GM12864 (cell line): ENCODE measurements around the gene ECSCR.
"Not testable (repeated sequence)": the region's sequence is repeated elsewhere in the genome, so short reads cannot be mapped to it uniquely, and the experiment has no call there.

Source experiments
- DNase-seq: peaks from one replicate; pipeline ENCODE4 v3.0.0-alpha.2; 2011; ENCODE audit warnings: low read depth
- H3K4me3 ChIP-seq: 2 replicates; pipeline ENCODE4 v1.5.1; 2011; ENCODE audit warnings: mild to moderate bottlenecking, low read depth, low read length, control low read depth
- TF ChIP-seq, protein P1 (sequence below): IDR thresholded peaks from 2 replicates; pipeline ENCODE4 v1.5.1; 2011; ENCODE audit warnings: low read depth, mild to moderate bottlenecking, moderate library complexity, low read length, control low read depth, inconsistent platforms; ENCODE audit errors: missing control alignments

The ECSCR gene, protein sequence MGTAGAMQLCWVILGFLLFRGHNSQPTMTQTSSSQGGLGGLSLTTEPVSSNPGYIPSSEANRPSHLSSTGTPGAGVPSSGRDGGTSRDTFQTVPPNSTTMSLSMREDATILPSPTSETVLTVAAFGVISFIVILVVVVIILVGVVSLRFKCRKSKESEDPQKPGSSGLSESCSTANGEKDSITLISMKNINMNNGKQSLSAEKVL

DNA sequence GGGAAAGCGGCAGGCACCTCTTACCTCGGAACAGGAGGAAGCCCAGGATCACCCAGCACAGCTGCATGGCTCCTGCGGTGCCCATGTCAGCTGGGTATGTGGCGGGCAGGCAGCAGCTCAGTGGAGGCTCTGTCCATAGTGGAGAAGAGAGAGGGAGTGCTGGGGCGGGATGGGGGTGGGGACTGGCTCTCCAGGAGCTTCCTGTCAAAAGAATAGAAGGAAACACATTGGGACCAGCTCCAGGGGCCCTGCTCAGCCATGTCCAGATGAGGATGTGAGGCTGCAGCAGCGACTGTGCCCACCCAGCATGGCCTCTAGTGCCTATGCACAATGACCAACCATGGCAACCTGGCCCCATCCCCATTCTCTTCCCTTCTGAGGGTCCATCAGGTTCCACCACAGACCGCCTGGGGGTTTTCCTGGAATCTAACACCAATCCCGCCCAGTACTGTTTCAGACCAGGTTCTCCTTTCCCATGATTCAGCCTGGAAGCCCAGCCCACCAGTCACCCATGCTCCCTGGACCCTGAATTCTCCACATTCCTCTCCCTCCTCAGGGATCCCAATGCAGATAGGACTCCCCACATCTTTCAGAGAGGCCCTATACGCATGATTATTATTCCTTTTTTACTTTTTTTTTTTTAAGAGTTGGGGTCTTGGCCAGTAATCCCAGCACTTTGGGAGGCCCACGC is at the start of gene ECSCR:
Gene ECSCR (minus strand): TSS at position 158 of the 691 bp plus-strand sequence. CDS start 73 bp downstream, at position 85.
- H3K4me3 ChIP-seq = no peak within 1 kb of the TSS
- no peak for DNase-seq
- TF ChIP-seq, protein P1, sequence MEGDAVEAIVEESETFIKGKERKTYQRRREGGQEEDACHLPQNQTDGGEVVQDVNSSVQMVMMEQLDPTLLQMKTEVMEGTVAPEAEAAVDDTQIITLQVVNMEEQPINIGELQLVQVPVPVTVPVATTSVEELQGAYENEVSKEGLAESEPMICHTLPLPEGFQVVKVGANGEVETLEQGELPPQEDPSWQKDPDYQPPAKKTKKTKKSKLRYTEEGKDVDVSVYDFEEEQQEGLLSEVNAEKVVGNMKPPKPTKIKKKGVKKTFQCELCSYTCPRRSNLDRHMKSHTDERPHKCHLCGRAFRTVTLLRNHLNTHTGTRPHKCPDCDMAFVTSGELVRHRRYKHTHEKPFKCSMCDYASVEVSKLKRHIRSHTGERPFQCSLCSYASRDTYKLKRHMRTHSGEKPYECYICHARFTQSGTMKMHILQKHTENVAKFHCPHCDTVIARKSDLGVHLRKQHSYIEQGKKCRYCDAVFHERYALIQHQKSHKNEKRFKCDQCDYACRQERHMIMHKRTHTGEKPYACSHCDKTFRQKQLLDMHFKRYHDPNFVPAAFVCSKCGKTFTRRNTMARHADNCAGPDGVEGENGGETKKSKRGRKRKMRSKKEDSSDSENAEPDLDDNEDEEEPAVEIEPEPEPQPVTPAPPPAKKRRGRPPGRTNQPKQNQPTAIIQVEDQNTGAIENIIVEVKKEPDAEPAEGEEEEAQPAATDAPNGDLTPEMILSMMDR = no peak

DNA sequence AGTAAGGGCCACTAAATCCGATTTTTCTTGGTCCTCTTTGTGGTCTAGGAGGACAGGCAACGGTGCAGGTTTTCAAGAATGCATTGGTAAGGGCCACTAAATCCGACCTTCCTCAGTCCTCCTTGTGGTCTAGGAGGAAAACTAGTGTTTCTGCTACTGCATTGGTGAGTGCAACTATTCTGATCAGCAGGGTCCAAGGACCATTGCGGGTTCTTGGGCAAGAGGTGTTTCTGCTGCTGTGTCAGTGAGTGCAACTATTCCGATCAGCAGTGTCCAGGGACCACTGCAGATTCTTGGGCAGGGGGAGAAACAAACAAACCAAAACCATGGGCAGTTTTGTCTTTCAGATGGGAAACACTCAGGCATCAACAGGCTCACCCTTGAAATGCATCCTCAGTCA is 42.2 kb upstream of the ECSCR start:
- H3K4me3 ChIP-seq, DNase-seq: not testable (repeated sequence)

DNA sequence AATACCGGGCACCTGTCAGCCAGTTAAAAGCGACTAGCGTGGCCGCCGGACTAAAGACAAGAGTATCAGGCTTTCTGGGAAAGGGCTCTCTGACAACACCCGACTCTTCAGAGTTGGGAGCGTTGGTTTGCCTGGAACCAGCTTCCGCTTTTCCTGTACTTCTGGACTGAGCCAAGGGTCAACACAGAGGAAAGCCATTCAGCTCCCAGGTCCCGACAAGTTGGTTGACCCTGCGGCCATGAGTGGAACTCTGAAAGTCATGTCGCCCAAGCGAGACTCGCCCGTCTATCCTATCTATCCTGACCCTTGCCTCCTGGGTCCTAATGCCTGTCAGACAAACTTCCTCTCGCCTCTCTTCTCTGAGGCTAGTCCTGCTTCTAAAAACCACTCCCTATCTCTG is 41.3 kb upstream of the ECSCR start:
- DNase-seq, H3K4me3 ChIP-seq: not testable (repeated sequence)

DNA sequence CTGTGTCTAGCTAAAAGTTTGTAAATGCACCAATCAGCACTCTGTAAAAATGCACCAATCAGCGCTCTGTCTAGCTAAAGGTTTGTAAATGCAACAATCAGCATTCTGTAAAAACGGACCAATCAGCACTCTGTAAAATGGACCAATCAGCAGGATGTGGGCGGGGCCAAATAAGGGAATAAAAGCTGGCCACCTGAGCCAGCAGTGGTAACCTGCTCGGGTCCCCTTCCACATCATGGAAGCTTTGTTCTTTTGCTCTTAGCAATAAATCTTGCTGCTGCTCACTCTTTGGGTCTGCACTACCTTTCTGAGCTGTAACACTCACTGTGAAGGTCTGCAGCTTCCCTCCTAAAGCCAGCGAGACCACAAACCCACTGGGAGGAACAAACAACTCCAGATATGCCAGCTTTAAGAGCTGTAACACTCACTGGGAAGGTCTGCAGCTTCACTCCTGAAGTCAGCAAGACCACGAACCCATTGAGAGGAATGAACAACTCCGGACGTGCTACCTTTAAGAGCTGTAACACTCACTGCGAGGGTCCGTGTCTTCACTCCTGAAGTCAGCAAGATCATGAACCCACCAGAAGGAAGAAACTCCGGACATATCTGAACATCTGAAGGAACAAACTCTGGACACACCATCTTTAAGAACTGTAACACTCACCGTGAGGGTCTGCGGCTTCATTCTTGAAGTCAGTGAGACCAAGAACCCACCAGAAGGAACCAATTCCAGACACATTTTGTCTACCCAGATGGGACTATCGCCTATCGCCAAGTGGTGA is 40.7 kb upstream of the ECSCR start:
- H3K4me3 ChIP-seq, DNase-seq: not testable (repeated sequence)

DNA sequence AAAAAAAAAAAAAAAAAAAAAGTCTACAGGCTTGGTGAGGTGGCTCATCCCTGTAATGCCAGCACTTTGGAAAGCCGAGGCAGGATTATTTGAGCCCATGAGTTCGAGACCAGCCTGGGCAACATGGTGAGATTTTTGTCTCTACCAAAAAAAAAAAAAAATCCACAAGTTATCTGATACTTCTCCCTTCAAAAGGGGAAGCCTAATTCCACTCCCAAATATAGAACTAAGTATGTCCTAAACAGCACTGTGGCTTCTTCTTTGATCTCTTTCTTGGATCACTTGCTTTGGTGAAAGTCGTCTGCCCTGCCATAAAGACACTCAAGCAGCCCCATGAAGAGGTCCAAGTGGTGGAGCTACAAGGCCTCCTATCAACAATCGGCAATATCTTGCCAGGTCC is 38.8 kb upstream of the ECSCR start:
- TF ChIP-seq, protein P1 = no peak
- no peak for DNase-seq
- no peak overlapping the region for H3K4me3 ChIP-seq

DNA sequence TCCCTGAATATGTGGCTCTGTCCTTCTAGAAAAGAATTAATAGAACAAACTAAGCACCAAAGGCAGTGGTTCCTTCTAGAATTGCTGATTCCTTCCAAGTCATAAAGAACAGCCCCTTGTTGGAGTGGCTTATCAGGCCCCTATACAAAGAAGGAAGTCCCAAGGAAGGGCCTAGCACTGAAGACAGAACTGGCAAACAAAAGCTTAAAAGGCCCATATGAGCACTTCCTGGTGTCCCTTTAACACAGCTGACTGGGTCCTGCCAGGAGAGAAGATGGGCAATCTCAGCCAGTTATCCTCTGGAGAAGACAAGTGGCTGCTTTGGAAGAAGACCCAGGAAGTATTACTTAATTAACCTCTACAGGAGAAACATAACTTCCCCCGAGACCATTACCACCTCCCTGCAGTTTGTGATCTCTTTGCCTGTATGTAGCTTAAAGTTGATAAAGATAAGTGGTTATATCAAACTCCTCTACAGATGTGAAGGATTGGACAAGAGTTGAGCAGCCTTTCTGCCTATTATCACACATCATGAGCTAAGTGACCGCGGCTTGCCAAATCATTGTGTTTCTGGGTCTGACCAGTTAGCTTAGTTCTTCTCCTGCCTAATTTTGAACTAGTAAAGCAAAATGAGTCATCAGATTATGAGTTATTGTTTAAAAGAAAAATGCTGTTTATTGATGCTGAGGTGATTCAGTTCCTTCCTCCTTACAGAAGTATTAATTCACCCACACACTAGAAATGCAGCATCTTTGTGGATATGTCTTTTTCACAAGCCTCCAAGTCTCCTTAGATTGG is 33.3 kb upstream of the ECSCR start:
- TF ChIP-seq, protein P1 = no peak
- no peak overlapping the region for H3K4me3 ChIP-seq
- no peak for DNase-seq

DNA sequence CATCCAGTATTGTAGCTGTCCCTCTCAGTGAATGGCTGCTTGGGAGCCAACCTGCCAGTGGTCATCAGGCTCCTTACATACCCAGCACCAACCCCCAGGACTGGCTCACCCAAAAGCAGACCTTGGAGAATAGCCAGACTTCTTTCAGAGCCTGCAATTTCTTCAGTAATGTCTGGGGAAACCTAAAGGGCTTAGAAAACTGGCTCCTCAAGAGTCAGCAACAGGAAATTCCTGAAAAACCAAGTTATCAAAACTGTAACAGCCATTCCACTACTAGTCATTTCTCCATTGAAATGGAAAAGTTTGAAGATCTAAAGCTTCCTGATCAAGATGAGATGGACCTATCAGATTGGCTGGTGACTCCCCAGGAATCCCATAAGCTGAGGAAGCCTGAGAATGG is 32.3 kb upstream of the ECSCR start:
- H3K4me3 ChIP-seq = no peak overlapping the region
- TF ChIP-seq, protein P1 = no peak
- DNase-seq = no peak

DNA sequence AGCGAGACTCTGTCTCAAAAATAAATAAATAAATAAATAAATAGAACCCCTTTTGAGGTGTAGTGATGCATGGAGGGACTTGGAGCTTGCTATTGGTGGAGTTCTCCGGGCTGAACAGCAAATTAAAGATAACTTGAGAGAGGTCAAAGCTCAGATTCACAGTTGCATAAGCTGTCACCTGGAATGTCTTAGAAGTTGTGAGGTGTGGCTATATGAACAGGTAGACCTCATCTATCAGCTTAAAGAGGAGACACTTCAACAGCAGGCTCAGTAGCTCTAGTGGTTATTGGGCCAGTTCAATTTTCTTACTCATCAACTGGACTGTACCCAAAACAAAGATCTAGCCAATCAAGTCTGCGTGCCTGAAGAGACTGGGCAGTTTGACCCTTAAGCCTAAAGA is 31.7 kb upstream of the ECSCR start:
- TF ChIP-seq, protein P1 = no peak
- no peak for DNase-seq
- H3K4me3 ChIP-seq = no peak overlapping the region
